ENCODE results near the gene GLRX5. TPM values are rescaled to one million over a fixed set of nuclear protein-coding genes. Genes with fewer than 3 reads are reported as not detected.

Gene GLRX5
- total RNA-seq, 1 experiment from 2014 or later: 60.1 TPM

DNA sequence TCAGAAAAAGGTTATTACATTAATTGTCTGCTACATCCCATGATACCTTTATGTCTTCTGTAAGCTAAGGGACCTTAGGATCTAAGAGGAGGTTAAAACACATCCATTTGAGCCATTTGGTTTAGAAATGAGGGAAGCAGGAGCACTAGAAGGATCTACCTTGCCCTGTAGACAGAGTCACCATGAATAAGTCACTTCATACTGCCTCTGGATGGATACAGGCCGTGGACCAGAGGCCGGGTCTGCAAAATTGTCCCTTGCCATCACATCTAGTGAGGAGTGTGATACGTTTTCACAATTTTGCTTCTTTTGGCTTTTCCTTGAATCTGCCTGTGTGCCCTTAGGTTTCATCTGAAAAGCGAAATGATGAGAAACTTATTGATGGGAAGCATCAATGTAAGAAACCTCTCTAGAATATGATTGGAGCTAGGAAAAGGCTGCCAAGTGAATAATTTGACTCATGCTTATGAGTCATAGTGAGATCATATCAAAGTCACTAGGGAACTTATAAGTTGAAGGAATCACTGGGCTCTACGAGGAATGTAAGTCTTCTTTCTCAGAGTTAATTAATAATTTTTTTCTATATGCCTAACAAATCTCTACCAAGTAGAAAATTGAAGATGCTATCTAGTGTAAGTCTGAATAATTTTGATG, 10.8 kb downstream of the GLRX5 start (continued):
- TF ChIP-seq ZBTB33 (IDR thresholded peaks at IDR 0.05; ENCODE audit: extremely low read depth, insufficient replicate concordance, low read length) (no peak), EGR1 (IDR thresholded peaks at IDR 0.05; ENCODE audit: low read depth) (no peak), SP1 (IDR thresholded peaks at IDR 0.05; ENCODE audit: low read depth) (0 out of 2 replicates have a peak, but pooled peaks have one; percentile 29), TCF7L2 (IDR thresholded peaks at IDR 0.05; ENCODE audit: borderline replicate concordance, extremely low read depth, insufficient read depth, insufficient read length) (no peak)

DNA sequence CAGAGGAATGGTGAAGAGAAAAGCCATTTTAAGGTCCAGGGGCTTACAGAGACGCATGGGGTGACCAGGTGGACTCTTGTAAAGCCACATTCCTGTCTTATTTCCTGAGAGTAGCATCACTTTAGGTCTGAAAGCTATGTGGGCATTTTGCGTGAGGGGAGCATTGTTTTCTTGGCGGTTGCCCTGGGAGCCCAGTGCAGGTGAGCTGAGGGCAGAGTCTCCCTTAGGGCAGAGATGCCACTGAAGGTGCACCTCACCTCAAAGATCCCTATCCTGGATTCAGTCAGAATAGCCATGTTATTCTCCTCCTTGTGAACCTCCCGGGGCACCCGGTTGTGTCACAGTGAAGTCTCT, 12.4 kb downstream of the GLRX5 start:
- 0 out of 4 replicates have a peak, but pooled peaks cover 0 to 5% of the 10 kb centered on the region in 2 experiments for H3K36me3 ChIP-seq (ENCODE audit: control insufficient read depth in 1 of 2, insufficient read depth in 2 of 2, low read length in 2 of 2)
- H3K4me3 ChIP-seq (replicated peaks in 1 of 2; ENCODE audit: low read depth in 1 of 2, low read length in 2 of 2): no peak overlapping the region
- ChIA-PET RAD21 (ENCODE audit: low non-redundant PET in 1 of 2, low total read pairs in 2 of 2, uncharacterized antibody in 2 of 2, unreplicated experiment in 2 of 2) (no interaction called here), POLR2A (no interaction called here), CTCF (interaction anchor here (0.8 to 2.9 kb wide), 5 partner anchors 10 to 117 kb away, joined by 3 to 9 read pairs (median 6); no protein-coding TSS in a partner anchor)
- no peaks in the 10 kb centered on the region; the same call in 1 of the 2 replicates for H4K20me1 ChIP-seq (ENCODE audit: insufficient read depth)
- no peaks in the 10 kb centered on the region for H3K9me2 ChIP-seq (ENCODE audit: insufficient read depth)
- H3K9ac ChIP-seq (ENCODE audit: low read length): 0 out of 2 replicates have a peak overlapping the region, but pooled peaks have one; percentile 17
- no peak overlapping the region for H3K27ac ChIP-seq (ENCODE audit: low read depth, low read length)
- H3K79me2 ChIP-seq (ENCODE audit: insufficient read depth, low read length): peaks cover 15% of the 10 kb centered on the region
- H3K4me1 ChIP-seq (ENCODE audit: control insufficient read depth in 1 of 2, insufficient read depth in 2 of 2, low read length in 2 of 2): peaks cover 15 to 26% of the 10 kb centered on the region in 2 experiments
- ATAC-seq (no peak), DNase-seq (ENCODE audit: low read depth, low spot score) (no peak)
- peak overlapping the region; percentile 50 for H3K4me2 ChIP-seq (ENCODE audit: low read length)
- H3K9me3 ChIP-seq (ENCODE audit: control insufficient read depth in 1 of 2, insufficient read depth in 1 of 2, low read depth in 1 of 2, low read length in 2 of 2): no peaks in the 10 kb centered on the region
- intact Hi-C loops (cut with micrococcal nuclease): no loop called here
- no TSS peak for BruUV-seq (replicated peaks)
- H2AFZ ChIP-seq (ENCODE audit: low read depth, low read length, poor library complexity, severe bottlenecking): no peak overlapping the region
- no peaks in the 10 kb centered on the region for H3K27me3 ChIP-seq (ENCODE audit: insufficient read depth, low read length)
- no peak for TF ChIP-seq CBX3 (IDR thresholded peaks at IDR 0.05; ENCODE audit: low read depth)
- no peak for TF ChIP-seq CTCF (IDR thresholded peaks at IDR 0.05 in 2 of 3, conservative IDR thresholded peaks at IDR 0.05 in 1 of 3; ENCODE audit: borderline replicate concordance in 1 of 3, insufficient read depth in 1 of 3, low read depth in 2 of 3, low read length in 2 of 3)
- TF ChIP-seq YY1 (IDR thresholded peaks at IDR 0.05; ENCODE audit: extremely low read depth, insufficient replicate concordance, low read depth, low read length): no peak
- no peak for TF ChIP-seq CEBPB (IDR thresholded peaks at IDR 0.05; ENCODE audit: low read depth)
- TF ChIP-seq POLR2A (IDR thresholded peaks at IDR 0.05; ENCODE audit: borderline replicate concordance, extremely low read depth, insufficient read depth, insufficient read length): no peak
- TF ChIP-seq MAX (IDR thresholded peaks at IDR 0.05): no peak
- TF ChIP-seq, protein P1, sequence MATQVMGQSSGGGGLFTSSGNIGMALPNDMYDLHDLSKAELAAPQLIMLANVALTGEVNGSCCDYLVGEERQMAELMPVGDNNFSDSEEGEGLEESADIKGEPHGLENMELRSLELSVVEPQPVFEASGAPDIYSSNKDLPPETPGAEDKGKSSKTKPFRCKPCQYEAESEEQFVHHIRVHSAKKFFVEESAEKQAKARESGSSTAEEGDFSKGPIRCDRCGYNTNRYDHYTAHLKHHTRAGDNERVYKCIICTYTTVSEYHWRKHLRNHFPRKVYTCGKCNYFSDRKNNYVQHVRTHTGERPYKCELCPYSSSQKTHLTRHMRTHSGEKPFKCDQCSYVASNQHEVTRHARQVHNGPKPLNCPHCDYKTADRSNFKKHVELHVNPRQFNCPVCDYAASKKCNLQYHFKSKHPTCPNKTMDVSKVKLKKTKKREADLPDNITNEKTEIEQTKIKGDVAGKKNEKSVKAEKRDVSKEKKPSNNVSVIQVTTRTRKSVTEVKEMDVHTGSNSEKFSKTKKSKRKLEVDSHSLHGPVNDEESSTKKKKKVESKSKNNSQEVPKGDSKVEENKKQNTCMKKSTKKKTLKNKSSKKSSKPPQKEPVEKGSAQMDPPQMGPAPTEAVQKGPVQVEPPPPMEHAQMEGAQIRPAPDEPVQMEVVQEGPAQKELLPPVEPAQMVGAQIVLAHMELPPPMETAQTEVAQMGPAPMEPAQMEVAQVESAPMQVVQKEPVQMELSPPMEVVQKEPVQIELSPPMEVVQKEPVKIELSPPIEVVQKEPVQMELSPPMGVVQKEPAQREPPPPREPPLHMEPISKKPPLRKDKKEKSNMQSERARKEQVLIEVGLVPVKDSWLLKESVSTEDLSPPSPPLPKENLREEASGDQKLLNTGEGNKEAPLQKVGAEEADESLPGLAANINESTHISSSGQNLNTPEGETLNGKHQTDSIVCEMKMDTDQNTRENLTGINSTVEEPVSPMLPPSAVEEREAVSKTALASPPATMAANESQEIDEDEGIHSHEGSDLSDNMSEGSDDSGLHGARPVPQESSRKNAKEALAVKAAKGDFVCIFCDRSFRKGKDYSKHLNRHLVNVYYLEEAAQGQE (IDR thresholded peaks at IDR 0.05; ENCODE audit: low read depth): no peak
- no peak for TF ChIP-seq ZNF274 (IDR thresholded peaks at IDR 0.05; ENCODE audit: low read depth, low read length)
- no peak for TF ChIP-seq POLR2AphosphoS5 (IDR thresholded peaks at IDR 0.05; ENCODE audit: low read depth, low read length)
- TF ChIP-seq, protein P2, sequence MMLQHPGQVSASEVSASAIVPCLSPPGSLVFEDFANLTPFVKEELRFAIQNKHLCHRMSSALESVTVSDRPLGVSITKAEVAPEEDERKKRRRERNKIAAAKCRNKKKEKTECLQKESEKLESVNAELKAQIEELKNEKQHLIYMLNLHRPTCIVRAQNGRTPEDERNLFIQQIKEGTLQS (IDR thresholded peaks at IDR 0.05): no peak
- TF ChIP-seq EZH2 (IDR thresholded peaks at IDR 0.05): no peak
- TF ChIP-seq ZFX (IDR thresholded peaks at IDR 0.05): no peak
